Mononuclear cell (primary cell): ENCODE data around the gene KCNIP4. TPM values are rescaled to one million over a fixed set of nuclear protein-coding genes. Genes with fewer than 3 reads are reported as not detected.
"Not testable (repeated sequence)": the region's sequence is repeated elsewhere in the genome, so short reads cannot be mapped to it uniquely, and the experiment has no call there.

Experiments
- H3K27me3 ChIP-seq: 2 replicates; pipeline ENCODE4 v1.6.0; 2011; ENCODE audit warnings: low read length, control low read depth; ENCODE audit not compliant: insufficient read depth
- H3K4me1 ChIP-seq: 2 replicates; pipeline ENCODE4 v1.5.1; 2011; ENCODE audit warnings: mild to moderate bottlenecking, low read length, control low read depth; ENCODE audit not compliant: insufficient read depth
- H3K4me3 ChIP-seq: 2 replicates; pipeline ENCODE4 v1.5.1; 2011; ENCODE audit warnings: mild to moderate bottlenecking, low read length, moderate library complexity
- H3K9me3 ChIP-seq: 2 replicates; pipeline ENCODE4 v1.5.1; 2011; ENCODE audit warnings: low read depth, mild to moderate bottlenecking, control low read depth, low read length
- total RNA-seq: library from RNA; depleted of rRNA; stranded (reverse); fragments of >200 nt; gene quantifications from one replicate; pipeline ENCODE4 v1.2.3, GENCODE V29; 2012

The KCNIP4 gene
- total RNA-seq, 1 donor = not detected

GRCh38 chr4:21374641-21375368, 573.8 kb downstream of the KCNIP4 start:
- Histone ChIP-seq H3K4me1 (no peaks in the 10 kb centered on the region), H3K27me3 (no peaks in the 10 kb centered on the region), H3K9me3 (no peaks in the 10 kb centered on the region), H3K4me3 (no peak overlapping the region)

GRCh38 chr4:21367567-21367966, 581.0 kb downstream of the KCNIP4 start:
- Histone ChIP-seq H3K27me3 (no peaks in the 10 kb centered on the region), H3K4me1 (no peaks in the 10 kb centered on the region), H3K9me3 (no peaks in the 10 kb centered on the region), H3K4me3 (no peak overlapping the region)

- Histone ChIP-seq H3K9me3 (no peaks in the 10 kb centered on the region), H3K4me1 (no peaks in the 10 kb centered on the region), H3K27me3 (no peaks in the 10 kb centered on the region)
Observed at GRCh38 chr4:21366840-21367239, 581.7 kb downstream of the KCNIP4 start.

GRCh38 chr4:21366312-21366711, 582.3 kb downstream of the KCNIP4 start:
- Histone ChIP-seq H3K27me3 (no peaks in the 10 kb centered on the region), H3K4me1 (no peaks in the 10 kb centered on the region), H3K4me3 (no peak overlapping the region), H3K9me3 (no peaks in the 10 kb centered on the region)

More at GRCh38 chr4:21366840-21367239, 581.7 kb downstream of the KCNIP4 start:
- H3K4me3 ChIP-seq = no peak overlapping the region

GRCh38 chr4:21363701-21364100, 584.9 kb downstream of the KCNIP4 start:
- no peaks in the 10 kb centered on the region for H3K4me1 ChIP-seq
- no peak overlapping the region for H3K4me3 ChIP-seq
- no peaks in the 10 kb centered on the region for H3K27me3 ChIP-seq
- no peaks in the 10 kb centered on the region for H3K9me3 ChIP-seq

GRCh38 chr4:21352354-21352753, 596.2 kb downstream of the KCNIP4 start:
- H3K9me3 ChIP-seq, H3K27me3 ChIP-seq, H3K4me3 ChIP-seq, H3K4me1 ChIP-seq: not testable (repeated sequence)

GRCh38 chr4:21347142-21347541, 601.4 kb downstream of the KCNIP4 start:
- Histone ChIP-seq H3K9me3 (no peaks in the 10 kb centered on the region), H3K27me3 (no peaks in the 10 kb centered on the region), H3K4me3 (no peak overlapping the region), H3K4me1 (no peaks in the 10 kb centered on the region)

GRCh38 chr4:21327976-21328700, 620.4 kb downstream of the KCNIP4 start:
- Histone ChIP-seq H3K4me1 (no peaks in the 10 kb centered on the region), H3K27me3 (no peaks in the 10 kb centered on the region), H3K9me3 (peaks cover 21% of the 10 kb centered on the region), H3K4me3 (no peak overlapping the region)

- Histone ChIP-seq H3K4me3 (no peak overlapping the region), H3K27me3 (no peaks in the 10 kb centered on the region), H3K9me3 (peaks cover 15% of the 10 kb centered on the region), H3K4me1 (no peaks in the 10 kb centered on the region)
Observed at GRCh38 chr4:21320034-21320433, 628.5 kb downstream of the KCNIP4 start.

GRCh38 chr4:21307709-21308108, 640.9 kb downstream of the KCNIP4 start:
- no peak overlapping the region for H3K4me3 ChIP-seq
- H3K9me3 ChIP-seq = no peaks in the 10 kb centered on the region
- H3K27me3 ChIP-seq = peaks cover 12% of the 10 kb centered on the region
- H3K4me1 ChIP-seq = no peaks in the 10 kb centered on the region

- Histone ChIP-seq H3K4me1 (no peaks in the 10 kb centered on the region), H3K9me3 (no peaks in the 10 kb centered on the region), H3K27me3 (peaks cover 12% of the 10 kb centered on the region), H3K4me3 (no peak overlapping the region)
Observed at GRCh38 chr4:21304540-21304887, 644.1 kb downstream of the KCNIP4 start.

- Histone ChIP-seq H3K27me3 (no peaks in the 10 kb centered on the region), H3K4me3 (no peak overlapping the region), H3K9me3 (no peaks in the 10 kb centered on the region), H3K4me1 (no peaks in the 10 kb centered on the region)
Observed at GRCh38 chr4:21290562-21290961, 658.0 kb downstream of the KCNIP4 start.

GRCh38 chr4:21276046-21276445, 672.5 kb downstream of the KCNIP4 start:
- Histone ChIP-seq H3K4me1 (no peaks in the 10 kb centered on the region), H3K4me3 (no peak overlapping the region), H3K27me3 (no peaks in the 10 kb centered on the region), H3K9me3 (no peaks in the 10 kb centered on the region)

- Histone ChIP-seq H3K9me3 (no peaks in the 10 kb centered on the region), H3K4me3 (no peak overlapping the region), H3K27me3 (no peaks in the 10 kb centered on the region)
Observed at GRCh38 chr4:21271439-21272052, 677.0 kb downstream of the KCNIP4 start.

GRCh38 chr4:21248331-21248730, 700.2 kb downstream of the KCNIP4 start:
- Histone ChIP-seq H3K4me1 (no peaks in the 10 kb centered on the region), H3K4me3 (no peak overlapping the region), H3K9me3 (no peaks in the 10 kb centered on the region), H3K27me3 (no peaks in the 10 kb centered on the region)

More at GRCh38 chr4:21271439-21272052, 677.0 kb downstream of the KCNIP4 start:
- H3K4me1 ChIP-seq = no peaks in the 10 kb centered on the region
